H9 (cell line): ENCODE results near the gene GGT7. TPM values are rescaled to one million over a fixed set of nuclear protein-coding genes. Genes with fewer than 3 reads are reported as not detected.

Experiments
- DNase-seq: peaks from one replicate; pipeline ENCODE4 v3.0.0-alpha.2; 2017
- H2AFZ ChIP-seq: one replicate; pipeline ENCODE4 v1.6.1; 2013; ENCODE audit warnings: mild to moderate bottlenecking, low read length, control low read depth, moderate library complexity
- H2AK5ac ChIP-seq: 2 replicates; pipeline ENCODE4 v1.6.1; 2013; ENCODE audit warnings: low read length, control low read depth, mixed read lengths; ENCODE audit not compliant: insufficient read length
- H2BK120ac ChIP-seq: one replicate; pipeline ENCODE4 v1.6.1; 2013; ENCODE audit warnings: low read depth, mild to moderate bottlenecking, low read length, control low read depth, inconsistent platforms; ENCODE audit not compliant: poor library complexity, severe bottlenecking
- H2BK12ac ChIP-seq: 2 replicates; pipeline ENCODE4 v1.6.1; 2013; ENCODE audit warnings: low read length, control low read depth, mixed read lengths, low read depth; ENCODE audit not compliant: insufficient read length
- H2BK15ac ChIP-seq: 2 replicates; pipeline ENCODE4 v1.6.1; 2013; ENCODE audit warnings: low read depth, low read length, control low read depth
- H2BK20ac ChIP-seq: one replicate; pipeline ENCODE4 v1.6.1; 2013; ENCODE audit warnings: low read depth, mild to moderate bottlenecking, low read length, control low read depth, inconsistent platforms; ENCODE audit not compliant: poor library complexity, severe bottlenecking
- H2BK5ac ChIP-seq: 2 replicates; pipeline ENCODE4 v1.6.1; 2013; ENCODE audit warnings: low read length, control low read depth, mixed read lengths; ENCODE audit not compliant: insufficient read length
- H3K14ac ChIP-seq: 2 replicates; pipeline ENCODE4 v1.6.1; 2013; ENCODE audit warnings: low read length, control low read depth; ENCODE audit not compliant: insufficient read depth
- H3K18ac ChIP-seq: 2 replicates; pipeline ENCODE4 v1.6.1; 2013; ENCODE audit warnings: low read depth, mild to moderate bottlenecking, mixed read lengths, low read length, control low read depth; ENCODE audit not compliant: insufficient read length
- H3K23ac ChIP-seq: 2 replicates; pipeline ENCODE4 v1.6.1; 2013; ENCODE audit warnings: low read length, control low read depth, mixed read lengths, low read depth; ENCODE audit not compliant: insufficient read length
- H3K23me2 ChIP-seq: 2 replicates; pipeline ENCODE4 v1.6.1; 2013; ENCODE audit warnings: low read depth, mild to moderate bottlenecking, mixed read lengths, low read length, control low read depth; ENCODE audit not compliant: insufficient read length, poor library complexity, severe bottlenecking
- H3K27ac ChIP-seq: 2 replicates; pipeline ENCODE4 v1.5.1; 2013; ENCODE audit warnings: low read length, control low read depth, mixed read lengths, low read depth; ENCODE audit not compliant: insufficient read length
- H3K27me3 ChIP-seq: 2 replicates; pipeline ENCODE4 v1.6.1; 2013; ENCODE audit warnings: low read length, control low read depth, inconsistent platforms; ENCODE audit not compliant: insufficient read depth
- H3K4ac ChIP-seq: 2 replicates; pipeline ENCODE4 v1.6.1; 2013; ENCODE audit warnings: low read depth, mild to moderate bottlenecking, control low read depth, inconsistent platforms, low read length, moderate library complexity
- H3K4me1 ChIP-seq: 2 replicates; pipeline ENCODE4 v1.6.1; 2013; ENCODE audit warnings: low read length, control low read depth, inconsistent platforms; ENCODE audit not compliant: insufficient read depth
- H3K4me2 ChIP-seq: 2 replicates; pipeline ENCODE4 v1.6.1; 2013; ENCODE audit warnings: low read length, control low read depth, mixed read lengths; ENCODE audit not compliant: insufficient read length, insufficient read depth
- H3K56ac ChIP-seq: 2 replicates; pipeline ENCODE4 v1.6.1; 2013; ENCODE audit warnings: low read depth, mild to moderate bottlenecking, mixed read lengths, low read length, control low read depth; ENCODE audit not compliant: insufficient read length
- H3K79me1 ChIP-seq: 2 replicates; pipeline ENCODE4 v1.6.1; 2013; ENCODE audit warnings: low read depth, mild to moderate bottlenecking, moderate library complexity, low read length, control low read depth, inconsistent platforms; ENCODE audit not compliant: insufficient read depth, poor library complexity, severe bottlenecking
- H3K79me2 ChIP-seq: 2 replicates; pipeline ENCODE4 v1.6.1; 2013; ENCODE audit warnings: low read length, control low read depth, inconsistent platforms; ENCODE audit not compliant: insufficient read depth
- H3K9ac ChIP-seq: 2 replicates; pipeline ENCODE4 v1.6.1; 2013; ENCODE audit warnings: low read length, control low read depth, mixed read lengths; ENCODE audit not compliant: insufficient read length; ENCODE audit errors: extremely low read depth
- H3K9me3 ChIP-seq: one replicate; pipeline ENCODE4 v1.6.1; 2013; ENCODE audit warnings: low read depth, low read length, inconsistent platforms; ENCODE audit not compliant: control insufficient read depth
- H3T11ph ChIP-seq: one replicate; pipeline ENCODE4 v1.6.1; 2013; ENCODE audit warnings: mild to moderate bottlenecking, low read length, control low read depth, inconsistent platforms
- H4K20me1 ChIP-seq: one replicate; pipeline ENCODE4 v1.6.1; 2013; ENCODE audit not compliant: control insufficient read depth, insufficient read length, insufficient read depth
- H4K5ac ChIP-seq: 2 replicates; pipeline ENCODE4 v1.6.1; 2013; ENCODE audit warnings: low read depth, mild to moderate bottlenecking, mixed read lengths, low read length, control low read depth; ENCODE audit not compliant: insufficient read length
- H4K8ac ChIP-seq: replicated peaks from 2 replicates; pipeline ENCODE4 v1.6.1; 2013; ENCODE audit warnings: low read length, control low read depth, mixed read lengths, low read depth; ENCODE audit not compliant: insufficient read length
- H4K91ac ChIP-seq: 2 replicates; pipeline ENCODE4 v1.6.1; 2013; ENCODE audit warnings: low read depth, mild to moderate bottlenecking, moderate library complexity, mixed read lengths, low read length, control low read depth; ENCODE audit not compliant: insufficient read length
- H3K27ac Mint-ChIP-seq, 3 experiments: 2 replicates in 2 of 3; 3 replicates in 1 of 3; pipeline ENCODE4 v1.8.0; 2020 to 2021; ENCODE audit warnings: mixed read lengths in 3 of 3, mild to moderate bottlenecking in 1 of 3, moderate library complexity in 1 of 3
- H3K27me3 Mint-ChIP-seq: 2 replicates; pipeline ENCODE4 v1.8.0; 2021; ENCODE audit warnings: low read depth, mild to moderate bottlenecking, moderate library complexity, mixed read lengths
- H3K36me3 Mint-ChIP-seq, 3 experiments: 2 replicates in 2 of 3; 3 replicates in 1 of 3; pipeline ENCODE4 v1.8.0; 2020 to 2021; ENCODE audit warnings: low read depth in 3 of 3, mixed read lengths in 3 of 3; ENCODE audit not compliant: insufficient read depth in 1 of 3
- H3K4me1 Mint-ChIP-seq, 2 experiments: 2 replicates each; pipeline ENCODE4 v1.8.0; 2020; ENCODE audit warnings: mixed read lengths in 2 of 2
- H3K4me3 Mint-ChIP-seq, 2 experiments: 2 replicates in 1 of 2; 3 replicates in 1 of 2; pipeline ENCODE4 v1.8.0; 2020 to 2021; ENCODE audit warnings: mild to moderate bottlenecking in 2 of 2, mixed read lengths in 2 of 2, moderate library complexity in 1 of 2
- H3K9me3 Mint-ChIP-seq, 2 experiments: 2 replicates in 1 of 2; 3 replicates in 1 of 2; pipeline ENCODE4 v1.8.0; 2020; ENCODE audit warnings: mild to moderate bottlenecking in 2 of 2, mixed read lengths in 2 of 2, moderate library complexity in 1 of 2
- WGBS: extraction: QIAGEN DNeasy Blood & Tissue Kit; methylation state at CpG from one replicate; pipeline ENCODE4 v1.1.7; 2013; ENCODE audit warnings: missing lambda C conversion rate, low lambda C conversion rate, mixed read lengths; ENCODE audit not compliant: insufficient read length; ENCODE audit errors: extremely low coverage; 5-methylcytosine and 5-hydroxymethylcytosine counted together
- total RNA-seq: library from RNA; stranded (reverse); gene quantifications from 2 replicates; pipeline ENCODE4 v1.2.1, GENCODE V29; 2021
- TF ChIP-seq, protein P1 (sequence below): fragments of 200-600 bp; sonication (generic); conservative IDR thresholded peaks from 3 replicates; pipeline ENCODE4 v1.8.0; 2021; ENCODE audit warnings: antibody characterized with exemption, mild to moderate bottlenecking

Gene GGT7
- total RNA-seq, 1 experiment from 2014 or later = 38.6 TPM

- Histone ChIP-seq H3K27me3 (no peaks in the 10 kb centered on the region; the same call in 1 of the 2 replicates), H3K9ac (peak within 1 kb of the TSS; percentile 2), H3K23me2 (peaks cover 5% of the 10 kb centered on the region), H2BK120ac (no peak within 1 kb of the TSS), H3K4me2 (peak within 1 kb of the TSS; percentile 57), H3K23ac (no peak within 1 kb of the TSS), H3K79me1 (no peaks in the 10 kb centered on the region), H3K9me3 (no peaks in the 10 kb centered on the region), H4K91ac (no peak within 1 kb of the TSS), H2AK5ac (no peak within 1 kb of the TSS), H4K20me1 (no peaks in the 10 kb centered on the region), H2BK20ac (no peak within 1 kb of the TSS), H2BK12ac (no peak within 1 kb of the TSS), H2AFZ (peak within 1 kb of the TSS; percentile 74), H2BK5ac (no peak within 1 kb of the TSS), H4K8ac (no peak within 1 kb of the TSS), H3K79me2 (no peaks in the 10 kb centered on the region; the same call in 1 of the 2 replicates), H4K5ac (no peak within 1 kb of the TSS), H3K4me1 (no peaks in the 10 kb centered on the region), H3K18ac (peak within 1 kb of the TSS; percentile 0), H3T11ph (no peak within 1 kb of the TSS), H3K56ac (no peak within 1 kb of the TSS), H3K27ac (no peak within 1 kb of the TSS), H3K14ac (peak within 1 kb of the TSS; percentile 72; the same call in 1 of the 2 replicates), H2BK15ac (no peak within 1 kb of the TSS), H3K4ac (no peak within 1 kb of the TSS)
- H3K4me3 Mint-ChIP-seq = peak within 1 kb of the TSS; percentile 90 to 99
- DNase-seq = peak; percentile 57
- TF ChIP-seq, protein P1, sequence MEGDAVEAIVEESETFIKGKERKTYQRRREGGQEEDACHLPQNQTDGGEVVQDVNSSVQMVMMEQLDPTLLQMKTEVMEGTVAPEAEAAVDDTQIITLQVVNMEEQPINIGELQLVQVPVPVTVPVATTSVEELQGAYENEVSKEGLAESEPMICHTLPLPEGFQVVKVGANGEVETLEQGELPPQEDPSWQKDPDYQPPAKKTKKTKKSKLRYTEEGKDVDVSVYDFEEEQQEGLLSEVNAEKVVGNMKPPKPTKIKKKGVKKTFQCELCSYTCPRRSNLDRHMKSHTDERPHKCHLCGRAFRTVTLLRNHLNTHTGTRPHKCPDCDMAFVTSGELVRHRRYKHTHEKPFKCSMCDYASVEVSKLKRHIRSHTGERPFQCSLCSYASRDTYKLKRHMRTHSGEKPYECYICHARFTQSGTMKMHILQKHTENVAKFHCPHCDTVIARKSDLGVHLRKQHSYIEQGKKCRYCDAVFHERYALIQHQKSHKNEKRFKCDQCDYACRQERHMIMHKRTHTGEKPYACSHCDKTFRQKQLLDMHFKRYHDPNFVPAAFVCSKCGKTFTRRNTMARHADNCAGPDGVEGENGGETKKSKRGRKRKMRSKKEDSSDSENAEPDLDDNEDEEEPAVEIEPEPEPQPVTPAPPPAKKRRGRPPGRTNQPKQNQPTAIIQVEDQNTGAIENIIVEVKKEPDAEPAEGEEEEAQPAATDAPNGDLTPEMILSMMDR = no peak
- no peaks in the 10 kb centered on the region for H3K9me3 Mint-ChIP-seq
- peak within 1 kb of the TSS; percentile 92 to 98 (median 96) for H3K27ac Mint-ChIP-seq
- no CpG with 5 or more reads among the region's 52 CpGs for WGBS
- H3K27me3 Mint-ChIP-seq = peaks cover 10% of the 10 kb centered on the region
- H3K4me1 Mint-ChIP-seq = peaks cover 11 to 22% of the 10 kb centered on the region in 2 experiments
- H3K36me3 Mint-ChIP-seq = peaks cover 0 to 5% (median 3%) of the 10 kb centered on the region in 3 experiments; a peak in 3 of 7 replicates
Measured at GRCh38 chr20:34825530-34826362, 46.9 kb downstream of the GGT7 start, which contains the start of gene NCOA6. Gene NCOA6 (minus strand): TSS chr20:34825651. CDS start chr20:34782355, 43,296 bp downstream.
